H1 (cell line): ENCODE measurements around the gene KIF1B. TPM values are rescaled to one million over a fixed set of nuclear protein-coding genes. Genes with fewer than 3 reads are reported as not detected.

ENCODE experiments used
- CTCF ChIA-PET: fragments of 300-600 bp; sonication (Branson Sonifier 250); formaldehyde crosslinking; loops from one replicate; lab custom pipeline; 2021; ENCODE audit not compliant: partially characterized antibody; lab: Charles Lee
- POLR2A ChIA-PET: fragments of 300-600 bp; sonication (Branson Sonifier 250); formaldehyde crosslinking; loops from one replicate; lab custom pipeline; 2021; ENCODE audit warnings: inconsistent platforms; ENCODE audit not compliant: partially characterized antibody; lab: Charles Lee
- DNase-seq, 2 experiments: peaks; one replicate each; pipeline versions ENCODE4 v3.0.0 to v3.0.0-alpha.2; 2010 to 2022; ENCODE audit warnings: low spot score in 2 of 2, low read depth in 1 of 2, mixed read lengths in 1 of 2
- FAIRE-seq: peaks from 2 replicates; lab custom pipeline; 2011; peaks lifted over from hg19 to GRCh38; lab: Jason Lieb, UNC
- H2AFZ ChIP-seq: 2 replicates; pipeline ENCODE4 v1.8.1; 2012; ENCODE audit warnings: low read length, inconsistent platforms
- H2AK5ac ChIP-seq: 2 replicates; pipeline ENCODE4 v1.6.1; 2013; ENCODE audit warnings: low read depth, low read length
- H2BK120ac ChIP-seq: replicated peaks from 2 replicates; pipeline ENCODE3; 2013; ENCODE audit warnings: low read depth, low read length, inconsistent platforms
- H2BK12ac ChIP-seq: 2 replicates; pipeline ENCODE4 v1.6.1; 2013; ENCODE audit warnings: low read depth, low read length
- H2BK15ac ChIP-seq: 2 replicates; pipeline ENCODE4 v1.6.1; 2013; ENCODE audit warnings: low read length
- H2BK20ac ChIP-seq: 2 replicates; pipeline ENCODE4 v1.6.1; 2013; ENCODE audit warnings: low read length
- H2BK5ac ChIP-seq: 2 replicates; pipeline ENCODE4 v1.6.1; 2013; ENCODE audit warnings: low read depth, low read length
- H3K14ac ChIP-seq: 2 replicates; pipeline ENCODE4 v1.6.1; 2013; ENCODE audit warnings: inconsistent platforms; ENCODE audit not compliant: insufficient read length
- H3K18ac ChIP-seq: 2 replicates; pipeline ENCODE4 v1.6.1; 2013; ENCODE audit warnings: low read length; ENCODE audit errors: extremely low read depth
- H3K23ac ChIP-seq: 2 replicates; pipeline ENCODE4 v1.6.1; 2013; ENCODE audit warnings: inconsistent platforms; ENCODE audit not compliant: insufficient read length
- H3K23me2 ChIP-seq: 2 replicates; pipeline ENCODE4 v1.6.1; 2013; ENCODE audit warnings: low read depth, low read length
- H3K27ac ChIP-seq: 2 replicates; pipeline ENCODE4 v1.6.1; 2011; ENCODE audit warnings: low read depth, low read length, inconsistent platforms
- H3K27me3 ChIP-seq, 4 experiments: replicated peaks in 1 of 4; 1 replicate in 1 of 4; 2 replicates in 3 of 4; pipeline versions ENCODE4 v1.6.1 to v1.8.1; 2011 to 2013; ENCODE audit warnings: low read length in 3 of 4, mild to moderate bottlenecking in 3 of 4, inconsistent platforms in 2 of 4, mixed read lengths in 2 of 4, moderate library complexity in 1 of 4; ENCODE audit not compliant: control insufficient read depth in 3 of 4, insufficient read depth in 3 of 4; ENCODE audit errors: extremely low read depth in 1 of 4
- H3K36me3 ChIP-seq, 4 experiments: 2 replicates each; pipeline versions ENCODE4 v1.6.1 to v1.8.1; 2011 to 2013; ENCODE audit warnings: mild to moderate bottlenecking in 4 of 4, low read length in 3 of 4, moderate library complexity in 2 of 4, control low read depth in 1 of 4, inconsistent platforms in 1 of 4; ENCODE audit not compliant: insufficient read depth in 4 of 4, control insufficient read depth in 2 of 4
- H3K4ac ChIP-seq: replicated peaks from 2 replicates; pipeline ENCODE3; 2013; ENCODE audit warnings: low read length, low read depth, mixed read lengths, inconsistent platforms; ENCODE audit not compliant: insufficient read length
- H3K4me1 ChIP-seq, 4 experiments: replicated peaks in 1 of 4; 1 replicate in 1 of 4; 2 replicates in 3 of 4; pipeline versions ENCODE4 v1.6.1 to v1.8.1; 2011 to 2013; ENCODE audit warnings: low read length in 3 of 4, inconsistent platforms in 2 of 4, mixed read lengths in 1 of 4; ENCODE audit not compliant: insufficient read depth in 4 of 4, control insufficient read depth in 3 of 4
- H3K4me2 ChIP-seq, 2 experiments: 2 replicates each; pipeline versions ENCODE4 v1.6.1 to v1.8.1; 2011 to 2013; ENCODE audit warnings: low read depth in 2 of 2, low read length in 2 of 2, control low read depth in 1 of 2, inconsistent platforms in 1 of 2, mild to moderate bottlenecking in 1 of 2; ENCODE audit not compliant: insufficient read depth in 1 of 2
- H3K4me3 ChIP-seq, 4 experiments: fragments of 200-600, 300-600 bp in 1 of 4; sonication (generic), shearing (Covaris generic), sonication (Bioruptor Twin) in 1 of 4; 2 replicates each; pipeline versions ENCODE4 v1.5.1 to v1.8.1; 2011 to 2016; ENCODE audit warnings: low read length in 4 of 4, low read depth in 3 of 4, control low read depth in 2 of 4, inconsistent platforms in 2 of 4, mild to moderate bottlenecking in 2 of 4, mixed read lengths in 1 of 4, moderate library complexity in 1 of 4; ENCODE audit not compliant: insufficient read depth in 2 of 4; ENCODE audit errors: extremely low read depth in 1 of 4
- H3K56ac ChIP-seq: replicated peaks from 2 replicates; pipeline ENCODE3; 2013; ENCODE audit warnings: low read depth, mild to moderate bottlenecking, mixed read lengths, low read length, inconsistent platforms; ENCODE audit not compliant: insufficient read length
- H3K79me1 ChIP-seq: 2 replicates; pipeline ENCODE4 v1.6.1; 2013; ENCODE audit warnings: low read depth, low read length, control low read depth
- H3K79me2 ChIP-seq, 2 experiments: 2 replicates each; pipeline versions ENCODE4 v1.6.1 to v1.8.1; 2012 to 2013; ENCODE audit warnings: low read length in 2 of 2, mild to moderate bottlenecking in 2 of 2, inconsistent platforms in 1 of 2; ENCODE audit not compliant: insufficient read depth in 2 of 2, control insufficient read depth in 1 of 2
- H3K9ac ChIP-seq, 4 experiments: replicated peaks in 1 of 4; 1 replicate in 1 of 4; 2 replicates in 3 of 4; pipeline versions ENCODE4 v1.6.1 to v1.8.1; 2011 to 2013; ENCODE audit warnings: low read depth in 3 of 4, low read length in 3 of 4, control low read depth in 2 of 4, mild to moderate bottlenecking in 2 of 4, moderate library complexity in 2 of 4, inconsistent platforms in 1 of 4; ENCODE audit errors: extremely low read depth in 1 of 4
- H3K9me3 ChIP-seq, 2 experiments: 2 replicates each; pipeline versions ENCODE4 v1.6.1 to v1.8.1; 2012 to 2013; ENCODE audit warnings: mild to moderate bottlenecking in 2 of 2, moderate library complexity in 2 of 2, control low read depth in 1 of 2, inconsistent platforms in 1 of 2, low read depth in 1 of 2, low read length in 1 of 2, mixed read lengths in 1 of 2; ENCODE audit not compliant: insufficient read depth in 2 of 2
- H4K20me1 ChIP-seq, 2 experiments: replicated peaks in 1 of 2; 2 replicates each; pipeline versions ENCODE3 to v1.8.1; 2011 to 2013; ENCODE audit warnings: inconsistent platforms in 2 of 2, low read length in 2 of 2, mild to moderate bottlenecking in 1 of 2; ENCODE audit not compliant: insufficient read depth in 2 of 2, control insufficient read depth in 1 of 2
- H4K5ac ChIP-seq: 2 replicates; pipeline ENCODE4 v1.6.1; 2013; ENCODE audit warnings: low read length, low read depth, mixed read lengths, inconsistent platforms; ENCODE audit not compliant: insufficient read length
- H4K8ac ChIP-seq: 2 replicates; pipeline ENCODE4 v1.8.0; 2013; ENCODE audit warnings: mild to moderate bottlenecking, moderate library complexity, low read length, inconsistent platforms; ENCODE audit not compliant: insufficient read depth; ENCODE audit errors: extremely low read depth
- H4K91ac ChIP-seq: replicated peaks from 2 replicates; pipeline ENCODE3; 2013; ENCODE audit warnings: low read length, mixed read lengths, inconsistent platforms; ENCODE audit not compliant: insufficient read length
- CBX5 ChIP-seq: fragments of 300-800, 300-1000 bp; sonication (generic); IDR thresholded peaks from 2 replicates; pipeline ENCODE4 v1.7.1; 2016; ENCODE audit warnings: antibody characterized with exemption, low read length, low read depth
- JUND ChIP-seq: IDR thresholded peaks from 2 replicates; pipeline ENCODE4 v1.6.1; 2011; ENCODE audit warnings: mild to moderate bottlenecking, improper control_type of control experiment, low read length
- PHF8 ChIP-seq: fragments of 200-600 bp; sonication (generic); conservative IDR thresholded peaks from 2 replicates; pipeline ENCODE4 v1.7.1; 2012; ENCODE audit warnings: low read depth, mild to moderate bottlenecking, inconsistent platforms, low read length, moderate library complexity
- RBBP5 ChIP-seq: IDR thresholded peaks from 2 replicates; pipeline ENCODE4 v1.7.1; 2012; ENCODE audit warnings: low read depth, mild to moderate bottlenecking, inconsistent platforms, low read length, moderate library complexity, borderline replicate concordance
- WGBS, 2 experiments: shearing (Covaris generic) in 1 of 2; methylation state at CpG; one replicate each; pipeline versions ENCODE4 v1.1.6 to v1.1.7; 2013 to 2015; ENCODE audit warnings: low lambda C conversion rate in 2 of 2, mixed read lengths in 2 of 2, inconsistent platforms in 1 of 2, low coverage in 1 of 2, missing lambda C conversion rate in 1 of 2; ENCODE audit not compliant: insufficient replicate concordance in 2 of 2, insufficient coverage in 1 of 2, insufficient read length in 1 of 2; ENCODE audit errors: extremely low coverage in 1 of 2, missing lambda C conversion rate in 1 of 2; 5-methylcytosine and 5-hydroxymethylcytosine counted together
- polyA plus RNA-seq, 7 experiments: library from polyadenylated mRNA; depleted of rRNA in 3 of 7; stranded (reverse) in 5 of 7; unstranded in 2 of 7; fragments of >200 nt in 5 of 7; fragments of 200-250 nt in 2 of 7; gene quantifications; 1 replicate in 5 of 7; 2 replicates in 1 of 7; 4 replicates in 1 of 7; pipeline versions ENCODE4 v1.2.1 to v1.2.3, GENCODE V29; 2011 to 2013; ENCODE audit warnings: missing spikeins in 2 of 7, mixed read lengths in 2 of 7
- total RNA-seq: library from RNA; stranded (reverse); fragmentation: NEBNext Ultra II Directional; extraction: Animal tissue kit (Norgen Biotek cat#: 25700); gene quantifications from 2 replicates; pipeline ENCODE4 v1.2.1, GENCODE V29; 2021

The KIF1B gene
- total and polyA plus RNA-seq, 2 of the 8 experiments (the other 6 are each of a cell fraction or from before 2014, with no cell fraction given) = 39.1 to 74.2 TPM

- H3K14ac ChIP-seq = no peak overlapping the region
- H4K91ac ChIP-seq = no peak overlapping the region
- H3K9ac ChIP-seq = no peak overlapping the region
- H2BK12ac ChIP-seq = no peak overlapping the region
- H3K23me2 ChIP-seq = no peaks in the 10 kb centered on the region
- H4K5ac ChIP-seq = no peak overlapping the region
- no peaks in the 10 kb centered on the region; the same call in 1 of the 2 replicates for H3K79me1 ChIP-seq
- peaks cover 13 to 39% (median 27%) of the 10 kb centered on the region in 4 experiments; a peak in 6 of 8 replicates for H3K36me3 ChIP-seq
- H2BK5ac ChIP-seq = no peak overlapping the region
- H2AFZ ChIP-seq = no peak overlapping the region
- FAIRE-seq (no peak), DNase-seq (no peak)
- no peak overlapping the region for H3K56ac ChIP-seq
- TF ChIP-seq CBX5 = no peak
- no peak for TF ChIP-seq JUND
- no peak for TF ChIP-seq RBBP5
- TF ChIP-seq PHF8 = no peak
- no peaks in the 10 kb centered on the region for H3K27me3 ChIP-seq
- no peak overlapping the region for H4K8ac ChIP-seq
- 98% methylated on average over 15 of the region's 15 CpGs; no CpG with 5 or more reads in 1 of the 2 experiments for WGBS, 2 experiments
- no peak overlapping the region for H3K4me3 ChIP-seq
- H3K4me1 ChIP-seq = no peaks in the 10 kb centered on the region
- H3K79me2 ChIP-seq = no peaks in the 10 kb centered on the region
- H4K20me1 ChIP-seq = no peaks in the 10 kb centered on the region
- POLR2A ChIA-PET = interaction anchor here (2.6 kb wide), 1 partner anchor 10 kb away, joined by 10 read pairs; no protein-coding TSS in a partner anchor
- H3K9me3 ChIP-seq = no peaks in the 10 kb centered on the region
- H3K4me2 ChIP-seq = no peak overlapping the region
- H3K4ac ChIP-seq = no peak overlapping the region
- CTCF ChIA-PET = interaction anchor here (0.6 to 2.9 kb wide), 18 partner anchors 8 to 502 kb away, joined by 3 to 26 read pairs (median 5); partner anchors contain the start of gene CENPS
- no peak overlapping the region for H3K18ac ChIP-seq
- H2AK5ac ChIP-seq = no peak overlapping the region
- H3K23ac ChIP-seq = no peak overlapping the region
- H2BK20ac ChIP-seq = no peak overlapping the region
- no peak overlapping the region for H2BK120ac ChIP-seq
- no peak overlapping the region for H3K27ac ChIP-seq
- H2BK15ac ChIP-seq = no peak overlapping the region
These were observed 167.9 kb downstream of the KIF1B start for GRCh38 chr1:10378081-10378841.
